ENCODE results near the gene IDH3G.
"Not testable (repeated sequence)": the region's sequence is repeated elsewhere in the genome, so short reads cannot be mapped to it uniquely, and the experiment has no call there.

Gene IDH3G

GRCh38 chrX:153771415-153772315, 22.5 kb downstream of the IDH3G start:
- no peak for DNase-seq

- DNase-seq = no peak
Measured at GRCh38 chrX:153770601-153771414, 23.4 kb downstream of the IDH3G start.

DNA sequence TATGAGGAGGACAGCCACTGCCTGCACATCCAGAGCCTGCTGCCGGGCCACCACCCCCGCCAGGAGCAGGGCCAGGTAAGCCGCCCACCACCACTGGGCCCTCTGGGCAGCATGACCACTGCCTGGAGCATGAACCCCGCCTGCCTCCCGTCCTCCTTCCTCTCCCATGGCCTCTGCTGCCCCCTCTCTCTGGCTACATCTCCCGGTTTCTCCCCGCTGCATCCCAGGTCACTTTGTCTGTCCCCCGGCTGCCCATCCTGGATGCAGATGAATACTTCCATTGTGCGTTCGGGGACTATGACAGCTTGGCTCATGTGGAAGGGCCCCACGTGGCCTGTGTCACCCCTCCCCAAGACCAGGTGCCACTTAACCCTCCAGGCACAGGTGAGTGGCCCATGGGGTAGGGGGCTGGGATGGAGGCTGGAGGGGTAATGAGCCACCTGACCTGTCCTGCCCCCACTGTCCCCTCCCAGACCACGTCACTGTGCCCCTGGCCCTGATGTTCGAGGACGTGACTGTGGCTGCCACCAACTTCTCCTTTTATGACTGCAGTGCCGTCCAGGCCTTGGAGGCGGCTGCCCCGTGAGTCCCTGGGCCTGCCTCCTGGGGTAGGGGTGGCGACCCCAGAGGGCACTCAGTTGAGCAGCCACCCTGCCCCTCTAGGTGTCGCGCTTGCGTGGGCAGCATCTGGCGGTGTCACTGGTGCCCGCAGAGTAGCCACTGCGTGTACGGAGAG, 24.1 kb downstream of the IDH3G start:
- no peak for DNase-seq

DNA sequence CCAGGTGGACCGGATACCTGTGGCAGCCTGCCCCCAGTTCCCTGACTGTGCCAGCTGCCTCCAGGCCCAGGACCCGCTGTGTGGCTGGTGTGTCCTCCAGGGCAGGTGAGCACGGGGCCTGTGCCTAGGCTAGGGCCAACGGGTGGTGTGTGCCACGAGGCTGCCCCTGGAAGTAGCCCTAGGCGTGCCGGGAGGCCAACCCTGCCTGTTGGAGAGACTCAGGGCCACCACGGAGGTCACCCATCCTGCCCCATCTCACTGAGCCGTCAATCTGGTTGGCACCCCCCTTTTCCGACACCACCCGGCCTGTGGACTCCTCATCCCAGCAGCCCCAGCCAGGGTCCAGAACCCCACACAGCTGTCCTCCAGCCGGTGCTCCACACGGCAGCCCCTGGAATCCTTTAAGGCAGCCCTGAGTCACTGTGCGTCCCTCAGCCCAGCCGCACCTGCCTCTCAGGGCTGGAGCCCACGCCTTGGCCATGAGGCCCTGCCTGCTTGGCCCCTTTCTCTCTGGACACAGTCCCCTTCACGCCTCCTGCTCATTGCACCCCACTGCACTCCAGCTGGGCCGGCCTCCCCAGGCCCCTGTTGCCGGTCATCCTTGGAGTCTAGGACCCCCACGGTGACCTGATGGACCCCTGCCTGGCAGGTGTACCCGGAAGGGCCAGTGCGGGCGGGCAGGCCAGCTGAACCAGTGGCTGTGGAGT, 24.9 kb downstream of the IDH3G start:
- DNase-seq = no peak

DNA sequence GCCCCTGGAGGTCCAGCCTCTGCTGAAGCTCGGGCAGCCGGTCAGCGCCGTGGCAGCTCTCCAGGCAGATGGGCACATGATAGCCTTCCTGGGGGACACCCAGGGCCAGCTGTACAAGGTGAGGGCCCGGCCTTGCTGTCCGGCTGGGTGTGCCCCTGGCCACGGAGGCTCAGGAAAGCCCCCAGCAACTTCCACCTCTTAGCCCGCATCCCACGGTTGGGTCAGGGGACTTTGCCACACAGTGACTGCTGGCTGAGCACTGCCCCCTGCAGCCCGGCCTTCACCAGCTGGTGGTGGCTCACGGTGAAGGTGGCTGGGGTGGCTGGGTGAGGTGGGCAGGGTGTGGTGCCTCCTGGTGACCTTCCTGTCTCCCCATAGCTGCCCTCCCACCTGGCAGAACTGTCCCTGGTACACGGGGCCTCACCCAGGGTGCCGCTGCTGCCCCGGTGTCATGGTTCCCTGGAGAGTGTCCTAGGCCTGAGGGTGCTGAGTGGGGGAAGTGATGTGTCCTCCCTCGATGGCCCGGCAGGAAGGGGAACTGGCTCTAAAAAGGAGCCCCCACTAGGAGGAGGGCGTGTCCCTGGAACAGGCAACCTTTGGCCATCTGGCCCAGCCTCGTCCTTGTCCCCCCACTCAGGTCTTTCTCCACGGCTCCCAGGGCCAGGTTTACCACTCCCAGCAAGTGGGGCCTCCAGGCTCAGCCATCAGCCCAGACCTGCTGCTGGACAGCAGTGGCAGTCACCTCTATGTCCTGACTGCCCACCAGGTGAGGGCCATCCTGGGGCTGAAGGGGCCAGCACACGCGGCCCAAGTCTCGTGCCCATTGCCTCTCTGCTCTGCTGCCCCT, 25.6 kb downstream of the IDH3G start:
- no peak for DNase-seq

DNA sequence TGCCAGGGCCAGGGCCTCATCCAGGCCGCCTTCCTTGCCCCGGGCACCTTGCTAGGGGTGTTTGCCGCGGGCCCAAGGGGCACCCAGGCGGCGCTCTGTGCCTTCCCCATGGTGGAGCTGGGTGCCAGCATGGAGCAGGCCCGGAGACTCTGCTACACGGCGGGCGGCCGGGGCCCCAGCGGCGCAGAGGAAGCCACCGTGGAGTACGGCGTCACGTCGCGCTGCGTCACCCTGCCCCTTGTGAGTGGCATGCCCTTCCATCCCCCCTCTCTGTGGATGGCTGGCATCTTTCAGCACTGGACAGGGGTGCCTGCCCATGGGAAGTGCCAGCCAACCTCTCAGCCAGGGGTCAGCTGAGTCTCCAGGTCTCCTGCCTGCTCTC, 26.5 kb downstream of the IDH3G start:
- DNase-seq = no peak

DNA sequence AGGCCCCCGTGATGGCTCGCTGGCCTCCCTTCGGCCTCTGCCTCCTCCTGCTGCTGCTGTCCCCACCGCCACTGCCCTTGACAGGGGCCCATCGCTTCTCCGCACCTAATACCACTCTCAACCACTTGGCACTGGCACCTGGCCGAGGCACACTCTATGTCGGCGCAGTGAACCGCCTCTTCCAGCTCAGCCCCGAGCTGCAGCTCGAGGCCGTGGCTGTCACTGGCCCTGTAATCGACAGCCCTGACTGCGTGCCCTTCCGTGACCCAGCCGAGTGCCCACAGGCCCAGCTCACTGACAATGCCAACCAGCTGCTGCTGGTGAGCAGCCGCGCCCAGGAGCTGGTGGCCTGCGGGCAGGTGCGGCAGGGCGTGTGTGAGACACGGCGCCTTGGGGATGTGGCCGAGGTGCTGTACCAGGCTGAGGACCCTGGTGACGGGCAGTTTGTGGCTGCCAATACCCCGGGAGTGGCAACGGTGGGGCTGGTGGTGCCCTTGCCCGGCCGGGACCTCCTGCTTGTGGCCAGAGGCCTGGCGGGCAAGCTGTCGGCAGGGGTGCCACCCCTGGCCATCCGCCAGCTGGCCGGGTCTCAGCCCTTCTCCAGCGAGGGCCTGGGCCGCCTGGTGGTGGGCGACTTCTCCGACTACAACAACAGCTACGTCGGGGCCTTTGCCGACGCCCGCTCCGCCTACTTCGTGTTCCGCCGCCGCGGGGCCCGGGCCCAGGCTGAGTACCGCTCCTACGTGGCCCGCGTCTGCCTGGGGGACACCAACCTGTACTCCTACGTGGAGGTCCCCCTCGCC, 27.1 kb downstream of the IDH3G start:
- no peak for DNase-seq

DNA sequence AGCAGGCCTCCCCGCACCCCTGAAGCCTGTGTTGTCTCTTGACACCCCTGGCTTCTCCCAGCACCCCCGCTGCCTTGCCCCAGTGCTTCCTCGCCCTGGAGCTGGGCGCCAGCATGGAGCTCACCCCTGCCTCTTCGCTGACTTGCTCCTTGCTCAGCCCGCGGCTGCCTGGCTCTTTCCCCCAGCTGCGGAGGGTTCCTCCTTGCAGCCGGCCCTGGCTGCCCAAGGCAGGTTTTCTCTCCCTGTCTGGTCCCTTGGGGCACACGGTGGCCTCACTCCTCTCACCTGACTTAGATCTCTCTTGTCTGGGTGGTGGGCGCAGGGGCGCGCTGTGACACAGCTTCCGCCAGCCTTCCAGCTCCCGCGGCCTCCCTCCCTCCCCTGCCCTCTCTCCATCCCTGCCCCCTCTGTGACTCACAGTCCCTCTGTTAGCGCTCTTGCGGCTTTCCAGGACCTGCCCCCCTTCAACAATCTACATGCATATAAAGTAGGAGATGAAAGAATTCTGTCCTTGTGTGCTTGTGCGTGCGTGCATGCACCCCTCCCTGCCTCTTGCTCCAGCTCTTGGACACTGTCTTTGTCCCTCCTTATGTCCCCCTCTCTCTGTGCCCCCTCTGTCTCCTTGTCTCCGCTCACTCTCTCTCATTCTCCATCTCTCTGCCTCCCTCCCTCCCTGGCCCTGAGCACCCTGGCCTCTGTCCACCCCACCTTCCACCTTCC, 27.9 kb downstream of the IDH3G start:
- no peak for DNase-seq

DNA sequence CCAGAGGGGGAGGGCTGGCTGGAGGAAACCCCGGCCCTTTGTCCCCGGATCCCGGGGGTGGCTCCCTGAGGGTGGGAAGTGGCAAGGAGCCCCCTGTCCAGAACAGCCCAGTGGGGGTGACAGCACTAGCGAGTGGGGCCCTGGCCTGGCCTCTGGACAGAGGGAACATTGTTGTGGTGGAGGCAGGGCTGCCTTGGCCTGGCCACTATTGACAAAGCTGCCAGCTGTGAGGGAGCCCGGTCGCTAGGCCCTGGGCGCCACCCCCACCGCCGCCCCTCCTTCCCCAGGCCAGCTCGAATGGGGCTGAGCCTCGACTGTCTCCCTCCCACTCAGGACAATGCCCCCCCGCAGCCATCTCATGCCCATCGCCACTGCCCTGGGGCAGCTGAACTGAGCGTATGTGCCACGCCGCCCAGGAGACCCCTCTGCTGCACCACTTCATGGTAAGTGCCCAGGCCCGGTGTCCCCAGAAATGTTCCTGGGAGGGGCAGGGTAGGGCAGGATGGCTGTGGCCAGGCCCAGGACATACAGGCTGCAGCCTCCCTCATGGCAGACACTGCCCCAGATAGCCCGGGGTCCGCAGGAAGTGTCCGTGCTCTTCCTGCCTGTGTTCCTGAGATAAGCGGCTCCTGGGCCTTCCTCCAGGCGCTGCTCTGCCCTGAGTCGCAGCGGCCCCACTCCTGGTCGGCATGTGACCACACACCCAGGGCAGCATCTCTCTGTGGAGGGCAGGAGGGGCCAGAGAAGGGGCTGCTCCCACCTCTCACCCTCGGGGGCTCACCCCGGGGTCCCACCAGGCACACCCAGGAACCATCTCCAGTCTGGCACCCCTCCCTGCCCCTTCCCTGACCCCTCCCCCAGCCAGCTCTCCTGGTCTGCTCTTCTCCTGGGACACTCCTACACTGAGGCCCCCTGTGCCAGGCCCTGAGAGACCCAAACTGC, 28.8 kb downstream of the IDH3G start:
- DNase-seq = no peak

DNA sequence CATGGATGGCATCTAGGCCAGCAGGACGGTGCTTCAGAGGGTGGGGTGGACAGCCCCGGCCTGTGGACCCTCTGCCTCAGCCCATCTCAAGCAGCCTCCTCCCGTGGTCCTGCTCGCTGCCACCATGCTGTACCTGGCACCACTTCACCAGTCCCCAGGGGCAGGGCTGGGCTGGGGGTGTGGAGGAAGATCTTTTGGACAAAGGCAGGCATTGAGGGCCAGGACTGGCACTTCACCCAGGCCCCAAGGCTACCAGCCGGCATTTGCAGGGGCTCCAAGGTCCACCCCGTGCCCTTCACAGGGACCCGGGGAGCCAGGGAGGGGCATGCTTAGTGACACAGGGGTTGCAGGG, 29.4 kb downstream of the IDH3G start:
- no peak for DNase-seq

DNA sequence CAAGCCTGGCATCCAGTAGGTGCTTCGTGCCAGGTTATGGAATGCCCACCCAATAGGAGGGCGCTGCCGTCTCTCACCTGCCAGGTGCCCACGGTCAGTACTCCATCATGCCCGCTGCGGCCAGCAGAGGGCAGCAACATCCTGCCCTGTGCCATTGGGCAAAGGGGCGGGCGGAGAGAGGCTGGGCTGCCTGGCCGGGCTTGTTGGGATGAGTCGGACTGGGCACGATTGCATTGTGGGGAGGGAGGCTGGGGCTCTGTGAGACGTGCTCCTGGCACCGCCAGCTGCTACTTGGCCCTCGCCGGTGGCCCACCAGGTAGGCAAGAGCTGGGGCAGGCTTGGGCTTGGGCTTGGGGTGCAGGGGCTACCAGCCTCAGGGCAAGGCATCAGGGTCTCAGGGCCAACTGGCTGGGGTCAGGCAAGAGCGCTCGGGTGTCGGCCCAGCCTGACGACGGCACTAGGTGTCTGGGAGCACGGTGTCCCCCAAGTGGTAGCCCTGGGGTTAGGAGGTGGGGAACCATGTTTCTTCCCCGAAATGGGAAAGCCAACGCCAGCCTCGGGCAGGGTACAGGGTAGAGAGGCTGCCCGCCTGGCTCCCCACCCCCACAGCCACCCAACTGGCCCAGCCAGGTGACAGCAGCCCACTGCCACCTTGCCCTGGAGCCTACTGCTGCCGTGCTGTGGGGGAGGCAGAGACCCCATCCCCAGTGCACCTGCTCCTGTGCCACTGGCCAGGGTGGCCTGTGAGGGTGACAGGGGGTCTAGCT, 30.0 kb downstream of the IDH3G start, which contains the start of gene PLXNB3:
TSS of gene PLXNB3 (plus strand) at position 261 of the 767 bp plus-strand sequence. CDS start 1,287 bp downstream, outside the sequence.
- DNase-seq = peak; percentile 67

GRCh38 chrX:153763298-153763932, 30.8 kb downstream of the IDH3G start:
- no peak for DNase-seq

- DNase-seq = no peak
Measured at GRCh38 chrX:153762626-153763173, 31.5 kb downstream of the IDH3G start.

GRCh38 chrX:153761863-153762262, 32.3 kb downstream of the IDH3G start:
- DNase-seq = no peak

DNA sequence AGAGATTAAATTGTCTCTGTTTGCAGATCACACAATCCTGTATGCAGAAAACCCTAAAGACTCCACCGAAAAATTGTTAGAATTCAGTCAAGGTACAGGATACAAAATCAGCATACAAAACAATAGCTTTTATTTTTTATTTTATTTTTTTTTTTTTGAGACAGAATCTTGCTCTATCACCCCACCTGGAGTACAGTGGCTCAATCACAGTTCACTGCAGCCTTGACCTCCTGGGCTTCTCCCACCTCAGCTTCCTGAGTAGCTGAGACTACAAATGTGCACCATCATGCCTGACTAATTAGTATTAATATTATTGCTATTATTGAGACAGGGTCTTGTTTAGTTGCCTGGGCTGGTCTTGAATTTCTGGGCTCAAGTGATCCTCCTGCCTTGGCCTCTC, 39.0 kb downstream of the IDH3G start:
- no peak for DNase-seq

- no peak for DNase-seq
Measured at GRCh38 chrX:153750127-153750774, 43.9 kb downstream of the IDH3G start.

- not testable (repeated sequence) for DNase-seq
Measured at GRCh38 chrX:153749017-153749416, 45.2 kb downstream of the IDH3G start.
